K562 (cell line): ENCODE data around the gene NELFA. TPM values are rescaled to one million over a fixed set of nuclear protein-coding genes. Genes with fewer than 3 reads are reported as not detected.

Experiments used
- COPS2 ChIP-seq: fragments of 450-650 bp; conservative IDR thresholded peaks from 2 replicates; pipeline ENCODE4 v1.6.1; 2016; ENCODE audit warnings: mild to moderate bottlenecking, moderate library complexity
- CREM ChIP-seq: IDR thresholded peaks from 2 replicates; pipeline ENCODE4 v1.6.1; 2014; ENCODE audit warnings: antibody characterized with exemption, low read depth
- ETS2 ChIP-seq: IDR thresholded peaks from 2 replicates; pipeline ENCODE4 v1.6.1; 2016; ENCODE audit warnings: borderline replicate concordance, missing genetic modification characterization, mild to moderate bottlenecking, moderate library complexity, missing compliant biosample characterization; ENCODE audit not compliant: poor library complexity, severe bottlenecking
- FIP1L1 ChIP-seq: fragments of 200-400 bp; formaldehyde crosslinking; IDR thresholded peaks from 2 replicates; pipeline ENCODE4 v1.6.1; 2018; ENCODE audit warnings: mild to moderate bottlenecking, low read depth, low read length; ENCODE audit not compliant: poor library complexity, severe bottlenecking
- HMBOX1 ChIP-seq: sonication (generic); IDR thresholded peaks from 2 replicates; pipeline ENCODE4 v1.6.1; 2016
- HMGXB4 ChIP-seq: sonication (generic); formaldehyde crosslinking; IDR thresholded peaks from 2 replicates; pipeline ENCODE4 v1.8.1; 2023; ENCODE audit warnings: mild to moderate bottlenecking, missing genetic modification reagents
- HOMEZ ChIP-seq: fragments of 250-450 bp; sonication (Bioruptor Pico); IDR thresholded peaks from 2 replicates; pipeline ENCODE4 v1.4.0; 2020; ENCODE audit warnings: mild to moderate bottlenecking, moderate library complexity
- IRF2 ChIP-seq: sonication (generic); formaldehyde crosslinking; IDR thresholded peaks from 2 replicates; pipeline ENCODE4 v1.8.1; 2022; ENCODE audit warnings: mild to moderate bottlenecking, missing genetic modification reagents
- NR1H2 ChIP-seq: sonication (generic); formaldehyde crosslinking; IDR thresholded peaks from 2 replicates; pipeline ENCODE4 v1.4.0; 2020; ENCODE audit warnings: mild to moderate bottlenecking, missing genetic modification reagents
- PTTG1 ChIP-seq: fragments of 450-650 bp; IDR thresholded peaks from 2 replicates; pipeline ENCODE4 v1.6.1; 2016; ENCODE audit warnings: low read depth, mild to moderate bottlenecking, missing genetic modification characterization, missing compliant biosample characterization
- RAD51 ChIP-seq: fragments of 450-650 bp; IDR thresholded peaks from 2 replicates; pipeline ENCODE4 v1.7.1; 2016; ENCODE audit warnings: low read depth, mild to moderate bottlenecking, borderline replicate concordance
- RBFOX2 ChIP-seq: fragments of 200-400 bp; formaldehyde crosslinking; IDR thresholded peaks from 2 replicates; pipeline ENCODE4 v1.6.1; 2017; ENCODE audit warnings: low read depth, mild to moderate bottlenecking, low read length, moderate library complexity
- RCOR1 ChIP-seq, 2 experiments: IDR thresholded peaks; 2 replicates each; pipeline ENCODE4 v1.6.1; 2012; ENCODE audit warnings: low read depth in 2 of 2, low read length in 2 of 2, borderline replicate concordance in 1 of 2, improper control_type of control experiment in 1 of 2
- USF1 ChIP-seq: sonication (generic); formaldehyde crosslinking; IDR thresholded peaks from 2 replicates; pipeline ENCODE4 v1.9.0; 2022; ENCODE audit warnings: mild to moderate bottlenecking, missing genetic modification reagents
- ZBED1 ChIP-seq: IDR thresholded peaks from 2 replicates; pipeline ENCODE4 v1.6.1; 2014
- ZNF436 ChIP-seq: fragments of 250-450, 450-650 bp; sonication (Bioruptor Pico); formaldehyde crosslinking; IDR thresholded peaks from 2 replicates; pipeline ENCODE4 v1.7.0; 2020; ENCODE audit warnings: mild to moderate bottlenecking
- ZNF518B ChIP-seq: fragments of 250-450 bp; sonication (Bioruptor Pico); IDR thresholded peaks from 2 replicates; pipeline ENCODE4 v1.5.0; 2021; ENCODE audit warnings: mild to moderate bottlenecking, moderate library complexity
- ZNF561 ChIP-seq: fragments of 450-650 bp; formaldehyde crosslinking; conservative IDR thresholded peaks from 2 replicates; pipeline ENCODE4 v1.4.0; 2020; ENCODE audit warnings: mild to moderate bottlenecking, moderate library complexity
- ZNF785 ChIP-seq: fragments of 250-450 bp; sonication (Bioruptor Pico); IDR thresholded peaks from 2 replicates; pipeline ENCODE4 v1.4.0; 2020; ENCODE audit warnings: mild to moderate bottlenecking
- polyA plus RNA-seq, 8 experiments: library from polyadenylated mRNA; depleted of rRNA in 4 of 8; stranded (reverse) in 5 of 8; unstranded in 3 of 8; fragments of >200 nt; fragmentation: Nextera tagmentation in 2 of 8; fragmentation: Illumina TruSeq in 1 of 8; extraction: Ambion mirVana in 2 of 8; extraction: Trizol in 1 of 8; gene quantifications; 2 replicates each; pipeline versions ENCODE4 v1.2.1 to v1.2.3, GENCODE V29; 2011 to 2014; ENCODE audit warnings: inconsistent platforms in 1 of 8, missing spikeins in 1 of 8
- total RNA-seq, 7 experiments: library from RNA; depleted of rRNA in 6 of 7; stranded (reverse); fragments of >200 nt in 6 of 7; fragmentation: Illumina TruSeq in 2 of 7; extraction: Trizol in 2 of 7; gene quantifications; 2 replicates each; pipeline versions ENCODE4 v1.2.1 to v1.2.3, GENCODE V29; 2011 to 2021; ENCODE audit warnings: low replicate concordance in 1 of 7

NELFA gene
- total and polyA plus RNA-seq, 9 of the 15 experiments (the other 6 are each of a cell fraction or from before 2014, with no cell fraction given) = 0.76 to 59.6 (median 14.8) TPM

GRCh38 chr4:2041239-2042130 is 32.7 kb upstream of the NELFA start (continued):
- TF ChIP-seq ZNF518B (CRISPR knock-in tag) (no peak), USF1 (no peak), RAD51 (no peak), HOMEZ (CRISPR knock-in tag) (no peak), ETS2 (tag) (no peak), HMBOX1 (no peak), PTTG1 (tag) (no peak), RBFOX2 (peak; percentile 70), ZNF561 (CRISPR knock-in tag) (no peak), IRF2 (CRISPR knock-in tag) (no peak), HMGXB4 (CRISPR knock-in tag) (no peak), CREM (0 out of 2 replicates have a peak, but pooled peaks have one; percentile 17), FIP1L1 (peak; percentile 68), RCOR1 (IDR thresholded peaks at IDR 0.05; ENCODE audit: borderline replicate concordance in 1 of 2, low read depth in 2 of 2, low read length in 2 of 2) (peak in 1 of 2 experiments; percentile 85; a peak in 2 of 4 replicates), ZBED1 (peak; percentile 35; the same call in 1 of the 2 replicates), NR1H2 (CRISPR knock-in tag) (no peak), COPS2 (no peak), ZNF436 (peak; percentile 95), ZNF785 (CRISPR knock-in tag) (no peak)
